Activated gamma-delta T cell treated with Interleukin-2 at 50 U/mL for 16 hours (primary cell): Measurements from ENCODE around the gene TMPRSS7.
A peak's percentile ranks its signal among the peaks of the same experiment; 100 is the strongest.

Experiments used
- DNase-seq: peaks from one replicate; pipeline ENCODE4 v3.0.0-alpha.2; 2020

The TMPRSS7 gene

GRCh38 chr3:112072387-112073060, 38.0 kb downstream of the TMPRSS7 start:
- DNase-seq, result peak; percentile 56

GRCh38 chr3:112074006-112074405, 39.5 kb downstream of the TMPRSS7 start:
- no peak for DNase-seq

GRCh38 chr3:112074616-112075497, 40.3 kb downstream of the TMPRSS7 start:
- peak; percentile 11 for DNase-seq

GRCh38 chr3:112078125-112079083, 43.9 kb downstream of the TMPRSS7 start:
- DNase-seq, result no peak

- no peak for DNase-seq
These were observed 48.7 kb downstream of the TMPRSS7 start for GRCh38 chr3:112083239-112083638.

GRCh38 chr3:112084980-112085705, 50.6 kb downstream of the TMPRSS7 start:
- DNase-seq, result no peak

GRCh38 chr3:112085735-112086075, 51.2 kb downstream of the TMPRSS7 start:
- DNase-seq, result no peak

- DNase-seq, result peak; percentile 36
These were observed 51.7 kb downstream of the TMPRSS7 start, which contains the start of gene C3orf52 for GRCh38 chr3:112086076-112086854. Gene C3orf52, plus strand, starts transcription at chr3:112086389. Its CDS starts 19 bp downstream, at chr3:112086408.

GRCh38 chr3:112086875-112087524, 52.5 kb downstream of the TMPRSS7 start:
- no peak for DNase-seq

- DNase-seq, result no peak
These were observed 53.2 kb downstream of the TMPRSS7 start for GRCh38 chr3:112087746-112088145.

GRCh38 chr3:112088944-112089343, 54.4 kb downstream of the TMPRSS7 start:
- DNase-seq, result no peak

GRCh38 chr3:112089956-112090886, 55.7 kb downstream of the TMPRSS7 start:
- DNase-seq, result no peak

GRCh38 chr3:112090887-112091586, 56.5 kb downstream of the TMPRSS7 start:
- no peak for DNase-seq

GRCh38 chr3:112092496-112093179, 58.1 kb downstream of the TMPRSS7 start:
- DNase-seq, result no peak

- no peak for DNase-seq
These were observed 58.6 kb downstream of the TMPRSS7 start for GRCh38 chr3:112093180-112093522.

- DNase-seq, result no peak
These were observed 61.2 kb downstream of the TMPRSS7 start for GRCh38 chr3:112095731-112096130.

GRCh38 chr3:112096176-112096575, 61.6 kb downstream of the TMPRSS7 start:
- DNase-seq, result no peak

- DNase-seq, result no peak
These were observed 62.8 kb downstream of the TMPRSS7 start for GRCh38 chr3:112097378-112097777.

GRCh38 chr3:112101916-112102315, 67.4 kb downstream of the TMPRSS7 start:
- no peak for DNase-seq
